PC-3 (cell line): ENCODE data around the gene GID4. TPM values are rescaled to one million over a fixed set of nuclear protein-coding genes. Genes with fewer than 3 reads are reported as not detected.
A peak's percentile ranks its signal among the peaks of the same experiment; 100 is the strongest.

Experiments
- ATAC-seq: fragments of 200-7000 bp; cut with Tn5 transposase; 2 replicates; pipeline ENCODE4 v1.9.1; 2020; ENCODE audit warnings: mild to moderate bottlenecking, moderate library complexity
- BruUV-seq: library from RNA; stranded (reverse); fragments of 400-500 nt; replicated peaks from 2 replicates; lab custom pipeline; 2021; lab: Mats Ljungman, UMichigan
- CTCF ChIA-PET: fragments of 300-600 bp; sonication (Branson Sonifier 250); formaldehyde crosslinking; loops from one replicate; lab custom pipeline; 2022; ENCODE audit warnings: antibody characterized with exemption; lab: Charles Lee
- POLR2A ChIA-PET: fragments of 300-600 bp; sonication (Branson Sonifier 250); formaldehyde crosslinking; loops from one replicate; lab custom pipeline; 2022; ENCODE audit warnings: antibody characterized with exemption; ENCODE audit not compliant: unreplicated experiment; lab: Charles Lee
- DNase-seq: peaks from one replicate; pipeline ENCODE4 v3.0.0-alpha.2; 2015
- H2AFZ ChIP-seq: fragments of 300-600 bp; sonication (generic); 2 replicates; pipeline ENCODE4 v1.6.0; 2016; ENCODE audit warnings: antibody characterized with exemption, low read length
- H3F3A ChIP-seq: fragments of 300-600 bp; sonication (generic); one replicate; pipeline ENCODE4 v1.6.0; 2017; ENCODE audit warnings: antibody characterized with exemption, low read length, control low read depth, mild to moderate bottlenecking; ENCODE audit not compliant: unreplicated experiment
- H3K27ac ChIP-seq: fragments of 300-600 bp; sonication (generic); 2 replicates; pipeline ENCODE4 v1.5.1; 2016; ENCODE audit warnings: mild to moderate bottlenecking, low read length
- H3K27me3 ChIP-seq: fragments of 300-600 bp; sonication (generic); 2 replicates; pipeline ENCODE4 v1.6.1; 2016; ENCODE audit warnings: low read length, mixed read lengths
- H3K36me3 ChIP-seq: fragments of 300-600 bp; sonication (generic); 2 replicates; pipeline ENCODE4 v1.6.1; 2016; ENCODE audit warnings: low read depth, mixed run types, low read length, mixed read lengths
- H3K4me1 ChIP-seq: fragments of 300-600 bp; sonication (generic); 2 replicates; pipeline ENCODE4 v1.5.1; 2016; ENCODE audit warnings: low read length; ENCODE audit not compliant: insufficient read depth
- H3K4me2 ChIP-seq: fragments of 300-600 bp; sonication (generic); 2 replicates; pipeline ENCODE4 v1.6.0; 2016; ENCODE audit warnings: low read length
- H3K4me3 ChIP-seq: fragments of 300-600 bp; sonication (generic); 2 replicates; pipeline ENCODE4 v1.5.1; 2016; ENCODE audit warnings: mild to moderate bottlenecking, low read length, mixed read lengths
- H3K79me2 ChIP-seq: fragments of 300-600 bp; sonication (generic); 2 replicates; pipeline ENCODE4 v1.6.1; 2017; ENCODE audit warnings: low read length, mixed read lengths
- H3K9ac ChIP-seq: fragments of 300-600 bp; sonication (generic); 2 replicates; pipeline ENCODE4 v1.6.0; 2016; ENCODE audit warnings: mild to moderate bottlenecking, low read length
- H3K9me2 ChIP-seq: fragments of 300-600 bp; sonication (generic); replicated peaks from 2 replicates; pipeline ENCODE4 v1.6.1; 2016; ENCODE audit warnings: mixed run types, low read length, mixed read lengths
- H3K9me3 ChIP-seq: fragments of 300-600 bp; sonication (generic); 2 replicates; pipeline ENCODE4 v1.6.1; 2016; ENCODE audit warnings: low read length, mixed read lengths
- H4K20me1 ChIP-seq: fragments of 300-600 bp; sonication (generic); 2 replicates; pipeline ENCODE4 v1.6.1; 2016; ENCODE audit warnings: low read length, mixed read lengths
- CTCF ChIP-seq: fragments of 300-600 bp; sonication (generic); conservative IDR thresholded peaks from 2 replicates; pipeline ENCODE4 v1.5.1; 2017; ENCODE audit warnings: antibody characterized with exemption, low read depth, mild to moderate bottlenecking, low read length
- EZH2 ChIP-seq: fragments of 300-600 bp; sonication (generic); IDR thresholded peaks from one replicate; pipeline ENCODE4 v1.6.1; 2017; ENCODE audit warnings: antibody characterized with exemption, mild to moderate bottlenecking, low read length; ENCODE audit not compliant: unreplicated experiment
- EZH2phosphoT487 ChIP-seq: fragments of 300-600 bp; sonication (generic); IDR thresholded peaks from 2 replicates; pipeline ENCODE4 v1.6.1; 2018; ENCODE audit warnings: mild to moderate bottlenecking, antibody characterized with exemption, low read length, borderline replicate concordance
- intact Hi-C: fragments of 100-400 bp; cut with micrococcal nuclease; formaldehyde crosslinking; loops from 2 replicates; pipeline ENCODE4 v1.9.0; 2023
- total RNA-seq: library from RNA; depleted of rRNA; stranded (reverse); fragments of >200 nt; gene quantifications from 2 replicates; pipeline ENCODE4 v1.2.3, GENCODE V29; 2014

The GID4 gene
- total RNA-seq, 1 experiment from 2014 or later: 7.3 TPM

GRCh38 chr17:18087610-18088491 is 48.6 kb downstream of the GID4 start, which contains the start of gene DRG2:
TSS of gene DRG2 (plus strand) at chr17:18087948. CDS start at chr17:18088024, 76 bp downstream.
- no peaks in the 10 kb centered on the region for H3K9me2 ChIP-seq

GRCh38 chr17:18089613-18090012 is 50.4 kb downstream of the GID4 start:
- BruUV-seq: no TSS peak
- H3K79me2 ChIP-seq: peaks cover 40% of the 10 kb centered on the region
- H3F3A ChIP-seq: no peaks in the 10 kb centered on the region
- no peaks in the 10 kb centered on the region for H4K20me1 ChIP-seq
- CTCF ChIA-PET: no interaction called here
- intact Hi-C loops: no loop called here
- peak overlapping the region; percentile 88 for H3K4me2 ChIP-seq
- DNase-seq: no peak
- POLR2A ChIA-PET: no interaction called here
- TF ChIP-seq EZH2phosphoT487: no peak
- no peak for TF ChIP-seq CTCF
- TF ChIP-seq EZH2: no peak
- H2AFZ ChIP-seq: no peak overlapping the region
- peaks cover 24% of the 10 kb centered on the region for H3K36me3 ChIP-seq
- no peak overlapping the region for H3K27ac ChIP-seq
- H3K9me2 ChIP-seq: no peaks in the 10 kb centered on the region
- peaks cover 9% of the 10 kb centered on the region for H3K4me1 ChIP-seq
- H3K4me3 ChIP-seq: no peak overlapping the region
- no peaks in the 10 kb centered on the region for H3K27me3 ChIP-seq
- H3K9me3 ChIP-seq: no peaks in the 10 kb centered on the region
- no peak for ATAC-seq
- H3K9ac ChIP-seq: no peak overlapping the region

More at GRCh38 chr17:18087610-18088491, 48.6 kb downstream of the GID4 start, which contains the start of gene DRG2:
- ChIA-PET POLR2A (no interaction called here), CTCF (no interaction called here)
- Histone ChIP-seq H3K4me1 (peaks cover 9% of the 10 kb centered on the region), H3F3A (no peaks in the 10 kb centered on the region), H3K27ac (peak within 1 kb of the TSS; percentile 50), H3K36me3 (peaks cover 10% of the 10 kb centered on the region; the same call in 1 of the 2 replicates), H3K9ac (peak within 1 kb of the TSS; percentile 97), H3K27me3 (no peaks in the 10 kb centered on the region), H3K4me3 (peak within 1 kb of the TSS; percentile 97), H3K9me3 (no peaks in the 10 kb centered on the region), H2AFZ (peak within 1 kb of the TSS; percentile 93), H3K4me2 (peak within 1 kb of the TSS; percentile 88), H4K20me1 (no peaks in the 10 kb centered on the region), H3K79me2 (peaks cover 40% of the 10 kb centered on the region)
- TSS peak; percentile 79 for BruUV-seq
- peak; percentile 96 for DNase-seq
- TF ChIP-seq EZH2 (no peak), CTCF (no peak), EZH2phosphoT487 (no peak)
- intact Hi-C loops: no loop called here
- peak; percentile 94 for ATAC-seq
